ENCODE results near the gene BICDL2. TPM values are rescaled to one million over a fixed set of nuclear protein-coding genes. Genes with fewer than 3 reads are reported as not detected.

BICDL2 gene
- total RNA-seq, 1 experiment from 2014 or later = not detected

GRCh38 chr16:3035289-3035971, 1.3 kb downstream of the BICDL2 start:
- no peak overlapping the region for H3K9ac ChIP-seq (ENCODE audit: low read length)
- no peak overlapping the region for H3K27ac ChIP-seq (ENCODE audit: low read length)
- H3K36me3 ChIP-seq (ENCODE audit: insufficient read depth, low read length) = no peaks in the 10 kb centered on the region
- H3K4me3 ChIP-seq (ENCODE audit: low read length) = no peak overlapping the region
- H3K79me2 ChIP-seq (ENCODE audit: low read length) = no peaks in the 10 kb centered on the region
- DNase-seq = no peak
- H3K27me3 ChIP-seq (ENCODE audit: low read length) = no peaks in the 10 kb centered on the region
- H3K9me2 ChIP-seq (replicated peaks; ENCODE audit: insufficient read depth, low read length) = no peaks in the 10 kb centered on the region
- H3K4me1 ChIP-seq (ENCODE audit: low read length) = no peaks in the 10 kb centered on the region
- H4K20me1 ChIP-seq (ENCODE audit: insufficient read depth, low read depth, low read length) = 0 out of 2 replicates have a peak, but pooled peaks cover 9% of the 10 kb centered on the region
- no peak overlapping the region for H3K4me2 ChIP-seq (ENCODE audit: low read depth, low read length, poor library complexity, severe bottlenecking)
- no peaks in the 10 kb centered on the region for H3K9me3 ChIP-seq (ENCODE audit: low read length)
- no peak overlapping the region for H2AFZ ChIP-seq (ENCODE audit: low read length)

GRCh38 chr16:3032624-3033023, 4.1 kb downstream of the BICDL2 start:
- H3K4me3 ChIP-seq (ENCODE audit: low read length) = no peak overlapping the region
- DNase-seq = no peak
- no peaks in the 10 kb centered on the region for H3K9me2 ChIP-seq (replicated peaks; ENCODE audit: insufficient read depth, low read length)
- H3K27ac ChIP-seq (ENCODE audit: low read length) = no peak overlapping the region
- 0 out of 2 replicates have a peak, but pooled peaks cover 9% of the 10 kb centered on the region for H4K20me1 ChIP-seq (ENCODE audit: insufficient read depth, low read depth, low read length)
- no peaks in the 10 kb centered on the region for H3K9me3 ChIP-seq (ENCODE audit: low read length)
- no peak overlapping the region for H3K9ac ChIP-seq (ENCODE audit: low read length)
- H3K4me1 ChIP-seq (ENCODE audit: low read length) = peaks cover 5% of the 10 kb centered on the region
- H3K79me2 ChIP-seq (ENCODE audit: low read length) = no peaks in the 10 kb centered on the region
- H2AFZ ChIP-seq (ENCODE audit: low read length) = no peak overlapping the region
- H3K4me2 ChIP-seq (ENCODE audit: low read depth, low read length, poor library complexity, severe bottlenecking) = no peak overlapping the region
- no peaks in the 10 kb centered on the region for H3K36me3 ChIP-seq (ENCODE audit: insufficient read depth, low read length)
- no peaks in the 10 kb centered on the region for H3K27me3 ChIP-seq (ENCODE audit: low read length)

- Histone ChIP-seq H3K79me2 (ENCODE audit: low read length) (no peaks in the 10 kb centered on the region), H3K4me1 (ENCODE audit: low read length) (peaks cover 9% of the 10 kb centered on the region), H3K9me3 (ENCODE audit: low read length) (no peaks in the 10 kb centered on the region), H3K4me3 (ENCODE audit: low read length) (no peak overlapping the region), H3K9ac (ENCODE audit: low read length) (no peak overlapping the region), H3K4me2 (ENCODE audit: low read depth, low read length, poor library complexity, severe bottlenecking) (no peak overlapping the region), H4K20me1 (ENCODE audit: insufficient read depth, low read depth, low read length) (0 out of 2 replicates have a peak, but pooled peaks cover 9% of the 10 kb centered on the region), H3K9me2 (replicated peaks; ENCODE audit: insufficient read depth, low read length) (no peaks in the 10 kb centered on the region), H2AFZ (ENCODE audit: low read length) (no peak overlapping the region), H3K27ac (ENCODE audit: low read length) (no peak overlapping the region), H3K27me3 (ENCODE audit: low read length) (no peaks in the 10 kb centered on the region), H3K36me3 (ENCODE audit: insufficient read depth, low read length) (no peaks in the 10 kb centered on the region; the same call in 1 of the 2 replicates)
- DNase-seq = no peak
Observed at GRCh38 chr16:3030222-3031212, 6.2 kb downstream of the BICDL2 start.

GRCh38 chr16:3029491-3030221, 7.1 kb downstream of the BICDL2 start:
- no peak for DNase-seq
- Histone ChIP-seq H4K20me1 (ENCODE audit: insufficient read depth, low read depth, low read length) (0 out of 2 replicates have a peak, but pooled peaks cover 12% of the 10 kb centered on the region), H2AFZ (ENCODE audit: low read length) (no peak overlapping the region), H3K9me3 (ENCODE audit: low read length) (no peaks in the 10 kb centered on the region), H3K4me3 (ENCODE audit: low read length) (no peak overlapping the region), H3K27ac (ENCODE audit: low read length) (no peak overlapping the region), H3K9me2 (replicated peaks; ENCODE audit: insufficient read depth, low read length) (no peaks in the 10 kb centered on the region), H3K79me2 (ENCODE audit: low read length) (peaks cover 4% of the 10 kb centered on the region), H3K27me3 (ENCODE audit: low read length) (no peaks in the 10 kb centered on the region), H3K9ac (ENCODE audit: low read length) (no peak overlapping the region), H3K36me3 (ENCODE audit: insufficient read depth, low read length) (no peaks in the 10 kb centered on the region; the same call in 1 of the 2 replicates), H3K4me1 (ENCODE audit: low read length) (peaks cover 16% of the 10 kb centered on the region), H3K4me2 (ENCODE audit: low read depth, low read length, poor library complexity, severe bottlenecking) (no peak overlapping the region)

GRCh38 chr16:3028716-3029319, 7.9 kb downstream of the BICDL2 start:
- Histone ChIP-seq H3K4me3 (ENCODE audit: low read length) (no peak overlapping the region), H3K79me2 (ENCODE audit: low read length) (peaks cover 4% of the 10 kb centered on the region), H3K27me3 (ENCODE audit: low read length) (no peaks in the 10 kb centered on the region), H3K4me1 (ENCODE audit: low read length) (peaks cover 16% of the 10 kb centered on the region), H2AFZ (ENCODE audit: low read length) (no peak overlapping the region), H3K9me3 (ENCODE audit: low read length) (no peaks in the 10 kb centered on the region), H4K20me1 (ENCODE audit: insufficient read depth, low read depth, low read length) (0 out of 2 replicates have a peak, but pooled peaks cover 12% of the 10 kb centered on the region), H3K27ac (ENCODE audit: low read length) (no peak overlapping the region), H3K36me3 (ENCODE audit: insufficient read depth, low read length) (no peaks in the 10 kb centered on the region; the same call in 1 of the 2 replicates), H3K4me2 (ENCODE audit: low read depth, low read length, poor library complexity, severe bottlenecking) (no peak overlapping the region), H3K9ac (ENCODE audit: low read length) (no peak overlapping the region), H3K9me2 (replicated peaks; ENCODE audit: insufficient read depth, low read length) (no peaks in the 10 kb centered on the region)
- no peak for DNase-seq

- no peaks in the 10 kb centered on the region for H3K9me2 ChIP-seq (replicated peaks; ENCODE audit: insufficient read depth, low read length)
- no peak overlapping the region for H3K27ac ChIP-seq (ENCODE audit: low read length)
- 0 out of 2 replicates have a peak, but pooled peaks cover 12% of the 10 kb centered on the region for H4K20me1 ChIP-seq (ENCODE audit: insufficient read depth, low read depth, low read length)
- no peaks in the 10 kb centered on the region for H3K9me3 ChIP-seq (ENCODE audit: low read length)
- H3K27me3 ChIP-seq (ENCODE audit: low read length) = no peaks in the 10 kb centered on the region
- no peak overlapping the region for H3K4me3 ChIP-seq (ENCODE audit: low read length)
- H3K9ac ChIP-seq (ENCODE audit: low read length) = peak overlapping the region; percentile 30; the same call in 1 of the 2 replicates
- H3K36me3 ChIP-seq (ENCODE audit: insufficient read depth, low read length) = no peaks in the 10 kb centered on the region; the same call in 1 of the 2 replicates
- H3K79me2 ChIP-seq (ENCODE audit: low read length) = peaks cover 4% of the 10 kb centered on the region
- peak overlapping the region; percentile 53 for H3K4me2 ChIP-seq (ENCODE audit: low read depth, low read length, poor library complexity, severe bottlenecking)
- H3K4me1 ChIP-seq (ENCODE audit: low read length) = peaks cover 20% of the 10 kb centered on the region
- peak; percentile 96 for DNase-seq
- no peak overlapping the region for H2AFZ ChIP-seq (ENCODE audit: low read length)
Observed at GRCh38 chr16:3027983-3028715, 8.6 kb downstream of the BICDL2 start.

GRCh38 chr16:3027489-3027795, 9.3 kb downstream of the BICDL2 start:
- peak overlapping the region; percentile 53 for H3K4me2 ChIP-seq (ENCODE audit: low read depth, low read length, poor library complexity, severe bottlenecking)
- no peak overlapping the region for H3K9ac ChIP-seq (ENCODE audit: low read length)
- H3K4me1 ChIP-seq (ENCODE audit: low read length) = peaks cover 27% of the 10 kb centered on the region

More at GRCh38 chr16:3027489-3027795, 9.3 kb downstream of the BICDL2 start:
- Histone ChIP-seq H3K4me3 (ENCODE audit: low read length) (no peak overlapping the region), H3K27me3 (ENCODE audit: low read length) (no peaks in the 10 kb centered on the region), H4K20me1 (ENCODE audit: insufficient read depth, low read depth, low read length) (0 out of 2 replicates have a peak, but pooled peaks cover 12% of the 10 kb centered on the region), H3K79me2 (ENCODE audit: low read length) (peaks cover 4% of the 10 kb centered on the region), H3K27ac (ENCODE audit: low read length) (no peak overlapping the region), H3K9me3 (ENCODE audit: low read length) (no peaks in the 10 kb centered on the region), H2AFZ (ENCODE audit: low read length) (no peak overlapping the region), H3K36me3 (ENCODE audit: insufficient read depth, low read length) (no peaks in the 10 kb centered on the region; the same call in 1 of the 2 replicates), H3K9me2 (replicated peaks; ENCODE audit: insufficient read depth, low read length) (no peaks in the 10 kb centered on the region)
- no peak for DNase-seq

Data from Karpas-422 (cell line).